SU-DHL-6 (cell line): ENCODE data around the gene SPRED2.

Experiments used
- H2AFZ ChIP-seq: fragments of 200-600 bp; sonication (generic); 2 replicates; pipeline ENCODE4 v1.6.1; 2014; ENCODE audit warnings: low read depth, mild to moderate bottlenecking, moderate library complexity, mixed read lengths, antibody characterized with exemption, low read length; ENCODE audit not compliant: severe bottlenecking
- H3F3A ChIP-seq: fragments of 200-600 bp; shearing (Covaris generic); 2 replicates; pipeline ENCODE4 v1.6.0; 2016; ENCODE audit warnings: antibody characterized with exemption, mild to moderate bottlenecking; ENCODE audit not compliant: insufficient read depth
- H3K27ac ChIP-seq: fragments of 200-600 bp; sonication (generic); 2 replicates; pipeline ENCODE4 v1.5.1; 2016; ENCODE audit warnings: low read depth, mild to moderate bottlenecking, low read length, moderate library complexity, mixed read lengths
- H3K27me3 ChIP-seq: fragments of 200-600 bp; sonication (generic), shearing (Covaris generic); 2 replicates; pipeline ENCODE4 v1.6.0; 2014; ENCODE audit warnings: mild to moderate bottlenecking, low read length
- H3K36me3 ChIP-seq: fragments of 200-600 bp; sonication (generic); 2 replicates; pipeline ENCODE4 v1.6.1; 2014; ENCODE audit warnings: mild to moderate bottlenecking, low read length, mixed read lengths
- H3K4me2 ChIP-seq: fragments of 300-600, 200-600 bp; shearing (Covaris generic), sonication (generic); 2 replicates; pipeline ENCODE4 v1.6.0; 2014; ENCODE audit warnings: low read length, low read depth, mild to moderate bottlenecking; ENCODE audit not compliant: poor library complexity, severe bottlenecking
- H3K4me3 ChIP-seq: fragments of 200-600 bp; sonication (generic); 2 replicates; pipeline ENCODE4 v1.5.1; 2014; ENCODE audit warnings: antibody characterized with exemption, low read length, mild to moderate bottlenecking, mixed read lengths; ENCODE audit not compliant: insufficient read depth, poor library complexity, severe bottlenecking
- H3K79me2 ChIP-seq: fragments of 200-600 bp; sonication (generic); 2 replicates; pipeline ENCODE4 v1.6.1; 2014; ENCODE audit warnings: mild to moderate bottlenecking, low read length, moderate library complexity; ENCODE audit not compliant: insufficient read depth
- H3K9ac ChIP-seq: fragments of 200-600 bp; sonication (generic); 2 replicates; pipeline ENCODE4 v1.7.0; 2014; ENCODE audit warnings: mild to moderate bottlenecking, low read length
- H3K9me2 ChIP-seq: fragments of 200-600 bp; sonication (generic); replicated peaks from 2 replicates; pipeline ENCODE4 v1.6.1; 2014; ENCODE audit warnings: low read length; ENCODE audit not compliant: insufficient read depth
- H3K9me3 ChIP-seq: fragments of 200-600 bp; sonication (generic); 2 replicates; pipeline ENCODE4 v1.6.1; 2014; ENCODE audit warnings: low read length, mixed read lengths; ENCODE audit not compliant: insufficient read depth
- H4K20me1 ChIP-seq: fragments of 200-600 bp; sonication (generic); 2 replicates; pipeline ENCODE4 v1.6.1; 2014; ENCODE audit warnings: low read depth, mild to moderate bottlenecking, antibody characterized with exemption, low read length, moderate library complexity, mixed read lengths
- EZH2phosphoT487 ChIP-seq: fragments of 200-600 bp; sonication (generic), shearing (Covaris generic); conservative IDR thresholded peaks from 2 replicates; pipeline ENCODE4 v1.6.1; 2018; ENCODE audit warnings: mild to moderate bottlenecking, antibody characterized with exemption, low read length, moderate library complexity, mixed read lengths
- TF ChIP-seq, protein P1 (sequence below): fragments of 200-600 bp; sonication (generic); IDR thresholded peaks from one replicate; pipeline ENCODE4 v1.5.1; 2017; ENCODE audit warnings: antibody characterized with exemption, mild to moderate bottlenecking, low read length, moderate library complexity; ENCODE audit not compliant: insufficient read depth, poor library complexity, severe bottlenecking

The SPRED2 gene

DNA sequence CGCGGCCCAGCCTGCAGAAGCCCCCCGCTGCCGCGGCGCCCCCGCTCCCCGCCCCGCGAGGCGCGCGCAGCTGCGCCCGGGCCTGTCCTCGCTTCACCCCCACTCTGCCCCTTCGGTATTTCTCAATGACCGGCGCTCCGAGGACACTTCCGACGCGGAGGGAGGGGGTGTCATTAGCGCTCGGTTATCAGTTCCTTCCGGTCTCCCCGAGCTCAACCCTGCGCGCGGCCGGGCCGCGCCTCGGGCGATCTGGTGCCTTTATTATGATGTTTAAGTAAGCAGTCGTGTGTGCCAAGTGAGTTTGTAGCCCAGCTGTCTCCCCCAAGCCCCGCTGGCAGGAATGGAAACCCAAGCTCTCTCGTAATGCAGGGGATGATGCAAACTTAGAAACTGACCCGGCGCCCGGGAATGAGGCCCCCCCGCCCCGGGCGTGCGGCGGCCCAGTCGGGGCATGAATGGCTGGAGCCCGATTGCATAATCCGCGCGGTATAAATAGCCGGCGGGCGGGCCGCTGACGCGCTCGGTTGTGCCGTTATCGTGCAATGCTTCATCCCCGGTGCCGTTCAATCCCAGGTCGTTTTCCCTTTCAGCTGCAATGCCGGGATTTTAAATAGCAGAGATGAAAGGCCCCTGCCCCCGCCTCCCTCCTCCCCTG lies 3.9 kb upstream of the SPRED2 start:
- Histone ChIP-seq H3K36me3 (no peaks in the 10 kb centered on the region), H3K9ac (peak overlapping the region; percentile 67), H3K79me2 (peaks cover 6% of the 10 kb centered on the region; the same call in 1 of the 2 replicates), H3K9me3 (no peaks in the 10 kb centered on the region), H3K27ac (peak overlapping the region; percentile 41), H3K27me3 (no peaks in the 10 kb centered on the region), H3F3A (peaks cover 27% of the 10 kb centered on the region), H3K9me2 (no peaks in the 10 kb centered on the region), H3K4me3 (peak overlapping the region; percentile 58), H4K20me1 (no peaks in the 10 kb centered on the region), H3K4me2 (peak overlapping the region; percentile 73), H2AFZ (peak overlapping the region; percentile 81)
- TF ChIP-seq EZH2phosphoT487: no peak
- TF ChIP-seq, protein P1, sequence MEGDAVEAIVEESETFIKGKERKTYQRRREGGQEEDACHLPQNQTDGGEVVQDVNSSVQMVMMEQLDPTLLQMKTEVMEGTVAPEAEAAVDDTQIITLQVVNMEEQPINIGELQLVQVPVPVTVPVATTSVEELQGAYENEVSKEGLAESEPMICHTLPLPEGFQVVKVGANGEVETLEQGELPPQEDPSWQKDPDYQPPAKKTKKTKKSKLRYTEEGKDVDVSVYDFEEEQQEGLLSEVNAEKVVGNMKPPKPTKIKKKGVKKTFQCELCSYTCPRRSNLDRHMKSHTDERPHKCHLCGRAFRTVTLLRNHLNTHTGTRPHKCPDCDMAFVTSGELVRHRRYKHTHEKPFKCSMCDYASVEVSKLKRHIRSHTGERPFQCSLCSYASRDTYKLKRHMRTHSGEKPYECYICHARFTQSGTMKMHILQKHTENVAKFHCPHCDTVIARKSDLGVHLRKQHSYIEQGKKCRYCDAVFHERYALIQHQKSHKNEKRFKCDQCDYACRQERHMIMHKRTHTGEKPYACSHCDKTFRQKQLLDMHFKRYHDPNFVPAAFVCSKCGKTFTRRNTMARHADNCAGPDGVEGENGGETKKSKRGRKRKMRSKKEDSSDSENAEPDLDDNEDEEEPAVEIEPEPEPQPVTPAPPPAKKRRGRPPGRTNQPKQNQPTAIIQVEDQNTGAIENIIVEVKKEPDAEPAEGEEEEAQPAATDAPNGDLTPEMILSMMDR: no peak

- TF ChIP-seq EZH2phosphoT487: no peak
- TF ChIP-seq, protein P1: no peak
- peak overlapping the region; percentile 67 for H3K9ac ChIP-seq
Measured at GRCh38 chr2:65435625-65436168, 3.3 kb upstream of the SPRED2 start.

DNA sequence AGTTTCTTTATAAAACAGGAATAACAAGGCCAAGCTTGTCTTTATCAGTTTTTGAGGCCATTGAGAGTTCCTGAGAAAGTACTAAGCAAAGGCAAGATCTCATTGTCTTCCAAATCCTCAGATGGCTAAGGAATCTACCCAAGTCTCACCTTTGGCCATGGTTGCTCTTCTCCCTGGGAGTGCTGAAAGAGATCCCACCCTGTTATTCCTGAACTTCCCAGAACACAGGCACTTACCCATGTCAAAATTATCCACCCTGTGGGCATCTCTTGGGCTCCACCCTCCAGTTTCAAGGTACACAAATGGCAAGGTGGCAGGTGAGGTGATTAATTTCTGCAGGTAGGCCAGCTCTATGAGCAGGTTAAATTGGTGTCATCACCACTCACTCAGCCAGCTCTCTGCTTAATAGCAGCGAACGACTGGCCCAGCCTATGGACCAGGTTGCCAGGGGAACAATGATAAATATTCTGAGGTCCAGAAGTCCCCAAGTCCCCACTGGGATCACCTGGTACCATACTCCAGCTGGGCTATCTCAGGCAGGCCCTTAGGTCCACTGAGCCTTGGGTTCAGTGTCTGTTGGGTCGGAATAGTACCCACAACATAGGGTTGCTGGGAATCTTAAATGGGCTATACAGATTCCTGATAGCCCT lies 2.3 kb upstream of the SPRED2 start:
- peaks cover 18% of the 10 kb centered on the region for H3K79me2 ChIP-seq
- peaks cover 5% of the 10 kb centered on the region; the same call in 1 of the 2 replicates for H4K20me1 ChIP-seq
- TF ChIP-seq EZH2phosphoT487: no peak
- TF ChIP-seq, protein P1: no peak
- H3K9me3 ChIP-seq: no peaks in the 10 kb centered on the region
- peaks cover 29% of the 10 kb centered on the region for H3F3A ChIP-seq
- 0 out of 2 replicates have a peak overlapping the region, but pooled peaks have one; percentile 41 for H3K27ac ChIP-seq
- H3K36me3 ChIP-seq: 0 out of 2 replicates have a peak, but pooled peaks cover 5% of the 10 kb centered on the region
- no peak overlapping the region for H2AFZ ChIP-seq
- no peak overlapping the region for H3K4me3 ChIP-seq
- H3K9ac ChIP-seq: no peak overlapping the region
- H3K4me2 ChIP-seq: no peak overlapping the region
- H3K27me3 ChIP-seq: no peaks in the 10 kb centered on the region
- H3K9me2 ChIP-seq: no peaks in the 10 kb centered on the region

More at GRCh38 chr2:65435625-65436168, 3.3 kb upstream of the SPRED2 start:
- H3K79me2 ChIP-seq: peaks cover 9% of the 10 kb centered on the region; the same call in 1 of the 2 replicates
- H3K4me3 ChIP-seq: peak overlapping the region; percentile 58
- H3F3A ChIP-seq: peaks cover 27% of the 10 kb centered on the region
- H3K9me3 ChIP-seq: no peaks in the 10 kb centered on the region
- no peaks in the 10 kb centered on the region for H4K20me1 ChIP-seq
- H3K9me2 ChIP-seq: no peaks in the 10 kb centered on the region
- no peaks in the 10 kb centered on the region for H3K36me3 ChIP-seq
- H2AFZ ChIP-seq: peak overlapping the region; percentile 81
- no peaks in the 10 kb centered on the region for H3K27me3 ChIP-seq
- H3K4me2 ChIP-seq: peak overlapping the region; percentile 73
- peak overlapping the region; percentile 41 for H3K27ac ChIP-seq
